NCI-H82 treated with DMSO at 0.1 percent for 48 hours (cell line): Measurements from ENCODE around the gene RPL37.
"Not testable (repeated sequence)": the region's sequence is repeated elsewhere in the genome, so short reads cannot be mapped to it uniquely, and the experiment has no call there.

Source experiments
- DNase-seq: peaks from one replicate; lab custom pipeline; 2025; ENCODE audit not compliant: unreplicated experiment; lab: John Stamatoyannopoulos, UW

RPL37 gene

DNA sequence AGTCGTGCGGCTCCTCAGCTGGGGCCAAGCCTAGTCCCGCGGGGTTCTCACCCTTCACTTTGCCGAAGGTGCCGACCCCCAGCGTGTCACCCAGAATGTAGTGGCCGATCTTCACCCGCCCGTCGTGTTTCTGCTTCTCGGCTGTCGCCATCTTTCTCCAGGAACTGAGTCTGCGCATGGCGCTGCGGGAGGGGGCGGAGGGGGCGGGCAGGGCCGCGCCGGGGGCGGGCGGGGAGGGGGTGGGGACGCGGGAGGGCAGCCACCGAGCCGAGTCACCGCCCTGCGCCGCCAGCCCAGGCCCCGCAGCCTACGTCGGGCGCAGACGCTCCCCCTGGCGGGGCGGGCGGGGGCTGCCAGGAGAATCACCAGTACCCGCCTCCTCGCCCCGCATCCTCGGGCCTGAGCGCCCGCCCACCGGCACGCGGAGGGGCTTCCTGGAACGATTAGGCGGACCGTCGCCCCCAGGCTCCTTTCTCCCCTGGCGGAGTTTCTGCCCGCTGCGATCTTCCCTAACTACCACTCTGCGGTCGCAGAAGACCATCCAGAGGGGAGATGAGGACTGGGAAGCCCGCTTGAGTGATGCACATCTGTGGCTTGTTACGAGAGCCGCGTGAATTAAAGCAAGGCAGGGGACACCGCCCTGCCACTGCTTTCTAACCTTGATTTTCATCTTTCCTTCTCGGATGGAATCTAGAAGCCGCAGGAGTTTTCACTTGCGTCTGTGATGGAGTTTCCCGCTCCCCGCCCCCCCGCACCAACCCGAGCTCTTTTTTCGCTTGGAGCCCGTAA is 36.8 kb downstream of the RPL37 start, which contains the start of gene PRKAA1:
PRKAA1 (minus strand) TSS at position 363 of the 789 bp plus-strand sequence; CDS start at position 178, 185 bp downstream.
- peak; percentile 93 for DNase-seq

DNA sequence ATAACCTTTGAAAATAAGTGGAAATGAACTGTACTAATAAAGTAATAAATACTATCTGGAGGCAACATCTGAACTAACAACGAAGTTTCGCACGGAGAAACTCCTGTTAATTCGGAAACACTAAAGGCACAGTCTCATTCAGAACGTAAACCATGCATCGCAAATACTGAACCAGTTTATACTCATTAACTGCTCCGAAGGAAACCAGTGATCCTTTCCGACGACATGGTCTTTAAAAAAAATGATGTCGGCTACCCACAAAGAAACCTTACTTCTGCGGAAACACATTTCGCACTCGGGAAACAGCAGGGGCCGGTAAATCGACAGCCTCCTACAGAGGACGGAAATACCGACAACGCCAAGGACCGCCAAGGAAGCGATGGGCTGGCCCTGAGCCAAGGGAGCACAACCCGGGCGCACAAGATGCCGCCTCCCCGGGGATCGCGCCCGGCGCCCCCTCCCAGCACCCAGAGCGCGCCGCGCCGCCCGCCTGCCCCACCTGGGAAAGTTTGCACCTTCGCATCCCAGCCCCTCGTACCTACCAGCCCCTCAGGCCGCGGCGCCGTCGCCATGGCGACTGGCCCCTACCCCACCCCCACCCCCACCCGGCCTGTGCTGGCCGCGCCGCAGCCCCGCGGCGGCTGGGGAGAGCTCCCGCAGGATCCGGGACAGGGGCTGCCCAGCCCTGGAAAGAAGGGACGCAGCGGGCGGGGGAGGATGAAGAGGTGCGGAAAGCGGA is 37.6 kb downstream of the RPL37 start:
- peak; percentile 44 for DNase-seq

- DNase-seq = no peak
Measured at GRCh38 chr5:40796487-40796889, 38.5 kb downstream of the RPL37 start.

DNA sequence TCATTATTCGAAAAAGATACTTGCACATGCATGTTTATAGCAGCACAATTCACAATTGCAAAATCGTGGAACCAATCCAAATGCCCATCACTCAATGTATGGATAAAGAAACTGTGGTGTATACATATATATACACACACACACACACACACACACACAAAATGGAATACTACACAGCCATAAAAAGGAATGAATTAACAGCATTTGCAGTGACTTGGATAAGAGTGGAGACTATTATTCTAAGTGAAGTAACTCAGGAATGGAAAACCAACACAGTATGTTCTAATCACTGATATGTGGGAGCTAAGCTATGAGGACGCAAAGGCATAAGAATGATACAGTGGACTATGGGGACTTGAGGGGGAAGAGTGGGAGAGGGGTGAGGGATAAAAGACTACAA is 40.1 kb downstream of the RPL37 start:
- not testable (repeated sequence) for DNase-seq

- DNase-seq = not testable (repeated sequence)
Measured at GRCh38 chr5:40794340-40794739, 40.7 kb downstream of the RPL37 start.

DNA sequence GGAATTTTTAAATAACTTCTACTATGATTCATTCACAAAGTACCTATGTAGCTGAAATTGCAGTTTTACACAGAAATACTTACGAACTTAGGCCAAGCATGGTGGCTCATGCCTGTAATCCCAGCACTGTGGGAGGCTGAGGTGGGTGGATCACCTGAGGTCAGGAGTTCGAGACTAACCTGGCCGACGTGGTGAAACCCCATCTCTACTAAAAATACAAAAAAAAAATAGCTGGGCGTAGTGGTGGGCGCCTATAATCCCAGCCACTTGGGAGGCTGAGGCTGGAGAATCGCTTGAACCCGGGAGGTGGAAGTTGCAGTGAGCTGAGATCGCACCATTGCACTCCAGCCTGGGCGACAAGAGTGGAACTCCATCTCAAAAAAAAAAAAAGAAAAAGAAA is 42.3 kb downstream of the RPL37 start:
- DNase-seq = not testable (repeated sequence)

DNA sequence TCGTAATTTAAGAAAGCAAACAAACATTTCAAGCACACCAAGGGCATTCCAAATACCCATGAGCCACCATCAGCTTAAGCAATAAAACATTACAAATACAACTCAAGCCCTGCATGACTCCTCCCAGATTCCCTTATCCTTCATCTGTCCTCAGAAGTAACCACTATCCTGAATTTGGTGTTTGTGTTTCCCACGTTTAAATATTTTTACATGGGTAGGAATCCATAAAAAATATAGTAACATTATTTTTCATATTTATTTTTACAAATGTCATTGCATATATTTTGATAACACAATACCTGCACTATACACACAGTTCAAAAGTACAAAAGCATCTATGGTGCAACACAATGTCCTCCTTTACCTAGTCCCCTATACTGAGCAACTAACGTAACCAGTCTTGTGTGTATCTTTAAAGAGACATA is 43.3 kb downstream of the RPL37 start:
- no peak for DNase-seq

DNA sequence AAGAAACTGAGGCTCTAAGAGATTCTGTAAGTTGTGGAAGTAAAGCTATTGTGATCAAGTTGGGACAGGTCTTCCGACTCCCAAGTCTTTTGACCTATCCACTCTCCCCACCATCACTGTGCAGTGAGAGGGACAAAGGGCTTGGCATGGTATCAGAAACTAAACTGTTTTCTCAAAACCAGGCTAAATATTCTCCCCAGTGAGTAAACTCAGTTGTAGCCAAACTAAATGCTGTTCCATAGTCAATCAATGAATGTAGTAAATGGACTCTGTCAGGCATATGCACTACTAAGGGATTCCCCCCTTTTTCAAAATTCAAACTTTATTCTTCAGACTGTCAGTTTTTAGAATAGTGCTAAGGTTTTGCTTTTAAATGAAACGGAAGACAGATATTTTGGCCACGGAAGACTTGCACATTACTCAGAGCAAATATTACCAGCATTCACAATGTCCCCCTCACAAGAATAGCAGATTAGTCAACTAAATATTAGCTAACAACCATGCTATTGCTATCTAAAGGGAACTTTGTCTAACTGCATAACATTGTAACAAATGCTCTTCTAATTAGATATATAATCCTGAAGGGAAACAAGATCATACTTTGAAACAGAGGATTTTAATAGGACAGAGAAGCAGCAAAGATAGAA is 44.0 kb downstream of the RPL37 start:
- DNase-seq = no peak

DNA sequence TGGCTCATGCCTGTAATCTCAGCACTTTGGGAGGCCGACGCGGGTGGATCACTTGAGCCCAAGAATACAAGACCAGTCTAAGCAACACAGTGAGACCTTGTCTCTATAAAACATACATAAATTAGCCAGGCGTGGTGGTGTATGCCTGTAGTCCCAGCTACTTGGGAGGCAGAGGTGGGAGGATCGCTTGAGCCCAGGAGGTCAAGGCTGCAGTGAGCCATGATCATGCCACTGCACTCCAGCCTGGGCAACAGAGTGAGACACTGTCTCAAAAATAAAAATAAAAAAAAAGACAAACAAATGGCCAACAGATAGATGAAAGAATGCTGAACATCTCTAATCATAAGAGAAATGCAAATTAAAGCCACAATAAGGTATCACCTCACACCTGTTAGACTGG is 46.1 kb downstream of the RPL37 start:
- DNase-seq = not testable (repeated sequence)

DNA sequence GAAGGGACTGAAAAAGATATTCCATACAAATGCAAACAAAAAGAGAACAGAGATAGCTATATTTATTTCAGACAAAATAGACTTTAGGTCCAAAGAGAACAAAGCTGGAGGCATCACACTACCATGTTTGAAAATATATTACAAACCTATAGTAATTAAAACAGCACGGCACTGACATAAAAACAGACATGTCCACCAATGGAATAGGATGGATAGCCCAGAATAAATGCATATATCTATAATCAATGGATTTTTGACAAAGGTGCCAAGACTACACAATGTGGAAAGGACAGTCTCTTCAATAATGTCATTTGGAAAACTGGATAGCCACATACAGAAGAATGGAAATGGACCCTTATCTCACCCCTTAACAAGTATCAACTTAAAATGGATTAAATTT is 47.0 kb downstream of the RPL37 start:
- DNase-seq = no peak

GRCh38 chr5:40786664-40787063 is 48.4 kb downstream of the RPL37 start:
- not testable (repeated sequence) for DNase-seq

- no peak for DNase-seq
Measured at GRCh38 chr5:40784916-40785315, 50.1 kb downstream of the RPL37 start.

GRCh38 chr5:40784027-40784653 is 50.9 kb downstream of the RPL37 start:
- no peak for DNase-seq

DNA sequence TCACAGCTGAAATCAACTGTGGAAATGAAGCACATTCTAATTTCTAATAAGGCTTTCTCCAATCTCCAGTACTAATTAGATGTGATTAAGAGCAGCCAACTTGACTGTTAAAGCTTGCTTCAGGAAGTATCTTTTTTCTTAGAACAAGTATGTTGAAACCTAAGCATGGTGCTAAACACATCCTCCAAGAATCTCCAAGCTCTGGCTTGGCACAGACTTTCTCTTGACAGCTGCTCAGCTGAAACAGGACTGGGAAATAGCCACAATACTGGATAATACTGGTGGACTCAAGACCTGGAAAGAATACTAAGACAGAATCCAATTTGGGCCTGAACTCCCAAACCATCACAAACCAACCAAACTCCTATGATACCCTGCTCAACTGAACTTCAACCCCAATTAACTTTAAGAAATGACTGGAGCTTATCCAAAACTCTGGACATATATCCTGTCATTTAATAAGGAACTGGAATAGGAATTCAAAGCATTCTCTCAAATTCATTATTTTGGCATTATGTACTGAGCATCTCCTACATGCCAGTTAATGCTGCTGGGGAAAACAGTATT is 53.1 kb downstream of the RPL37 start:
- no peak for DNase-seq

- DNase-seq = no peak
Measured at GRCh38 chr5:40780858-40781257, 54.2 kb downstream of the RPL37 start.

DNA sequence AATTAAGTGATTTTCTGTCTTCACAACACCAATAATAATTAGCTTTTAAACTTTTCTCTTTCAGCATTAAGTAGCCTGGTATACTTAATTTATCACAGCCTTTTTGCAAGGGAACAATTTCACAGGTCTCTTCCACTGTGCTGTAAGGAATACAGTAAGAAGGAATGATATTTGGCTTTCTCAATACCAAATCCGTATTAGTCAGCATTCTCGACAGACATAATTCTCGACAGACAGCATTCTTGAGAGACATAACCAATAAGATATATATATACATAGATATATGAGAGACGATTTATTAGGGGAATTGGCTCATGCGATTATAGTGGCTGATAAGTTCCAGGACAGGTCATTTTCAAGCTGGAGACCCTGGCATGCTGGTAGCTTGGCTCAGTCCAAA is 54.8 kb downstream of the RPL37 start:
- DNase-seq = no peak

- no peak for DNase-seq
Measured at GRCh38 chr5:40779561-40779960, 55.5 kb downstream of the RPL37 start.

- DNase-seq = no peak
Measured at GRCh38 chr5:40778133-40778532, 56.9 kb downstream of the RPL37 start.

DNA sequence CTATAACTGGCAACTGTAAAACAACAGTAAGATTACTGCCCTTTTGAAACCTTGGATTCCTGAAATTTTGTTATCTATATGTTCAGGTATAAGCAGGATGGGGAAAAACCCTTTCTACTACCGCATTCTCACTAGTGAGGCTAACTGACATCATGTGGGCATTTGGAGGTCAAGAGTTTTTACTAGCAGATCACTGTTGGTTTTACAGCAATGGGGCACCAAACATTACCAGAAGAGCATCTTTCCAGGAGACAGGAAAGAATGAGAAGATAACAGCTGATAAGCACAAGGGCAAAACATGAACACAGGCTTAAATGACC is 58.4 kb downstream of the RPL37 start:
- DNase-seq = no peak

- no peak for DNase-seq
Measured at GRCh38 chr5:40775846-40776657, 59.0 kb downstream of the RPL37 start.
